Jurkat, Clone E6-1 (cell line): ENCODE data around the gene FKBP11.
"Not testable (repeated sequence)": the region's sequence is repeated elsewhere in the genome, so short reads cannot be mapped to it uniquely, and the experiment has no call there.

Experiments
- DNase-seq: peaks from one replicate; pipeline ENCODE4 v3.0.0-alpha.2; 2011; ENCODE audit warnings: low read depth, low spot score
- H3K4me3 ChIP-seq: 2 replicates; pipeline ENCODE4 v1.5.1; 2011; ENCODE audit warnings: mild to moderate bottlenecking, low read length, control low read depth, moderate library complexity

FKBP11 gene

GRCh38 chr12:48875944-48876515, 49.3 kb downstream of the FKBP11 start:
- H3K4me3 ChIP-seq = no peak overlapping the region
- no peak for DNase-seq

GRCh38 chr12:48873534-48873933, 51.8 kb downstream of the FKBP11 start:
- DNase-seq, H3K4me3 ChIP-seq: not testable (repeated sequence)

DNA sequence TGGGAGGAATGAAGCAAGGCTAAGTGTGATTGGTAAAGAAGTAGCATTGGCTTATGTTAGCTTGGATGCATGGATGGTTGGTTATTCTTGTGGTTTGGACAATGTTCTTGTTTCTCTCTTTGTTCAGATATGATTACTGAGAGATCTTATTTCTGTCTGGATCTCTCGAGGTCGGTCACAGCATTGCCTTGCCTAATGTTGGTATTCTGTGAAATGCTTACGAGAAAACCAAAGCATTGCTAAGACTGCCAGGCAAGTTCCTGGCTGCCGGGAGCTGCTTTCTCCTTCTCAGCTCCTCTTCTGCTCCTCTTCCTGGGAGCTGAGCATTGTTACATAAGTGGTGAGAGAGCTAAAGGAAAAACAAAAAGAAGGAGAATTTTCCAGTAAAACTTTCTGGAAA, 52.2 kb downstream of the FKBP11 start:
- no peak overlapping the region for H3K4me3 ChIP-seq
- no peak for DNase-seq
